Chondrocyte (in vitro differentiated cells): ENCODE measurements around the gene SHROOM1. TPM values are rescaled to one million over a fixed set of nuclear protein-coding genes. Genes with fewer than 3 reads are reported as not detected.

ENCODE experiments used
- DNase-seq: peaks from one replicate; pipeline ENCODE4 v3.0.0; 2021; ENCODE audit warnings: mixed read lengths, low spot score
- H3K27ac Mint-ChIP-seq: one replicate; pipeline ENCODE4 v1.8.0; 2021; ENCODE audit warnings: mild to moderate bottlenecking, moderate library complexity, mixed read lengths; ENCODE audit not compliant: unreplicated experiment
- H3K27me3 Mint-ChIP-seq: 2 replicates; pipeline ENCODE4 v1.8.0; 2021; ENCODE audit warnings: low read depth, mixed read lengths
- H3K36me3 Mint-ChIP-seq: 2 replicates; pipeline ENCODE4 v1.8.0; 2021; ENCODE audit warnings: low read depth, mixed read lengths
- H3K4me1 Mint-ChIP-seq: 2 replicates; pipeline ENCODE4 v1.8.0; 2021; ENCODE audit warnings: low read depth, mild to moderate bottlenecking, mixed read lengths
- H3K4me3 Mint-ChIP-seq: one replicate; pipeline ENCODE4 v1.8.0; 2021; ENCODE audit warnings: mild to moderate bottlenecking, moderate library complexity, mixed read lengths; ENCODE audit not compliant: unreplicated experiment
- H3K9me3 Mint-ChIP-seq: 2 replicates; pipeline ENCODE4 v1.8.0; 2021; ENCODE audit warnings: low read depth, mixed read lengths
- CTCF ChIP-seq: fragments of 200-600 bp; sonication (generic); IDR thresholded peaks from 2 replicates; pipeline ENCODE4 v1.5.0; 2021; ENCODE audit warnings: antibody characterized with exemption, mild to moderate bottlenecking, moderate library complexity
- total RNA-seq: library from RNA; stranded (reverse); gene quantifications from 3 replicates; pipeline ENCODE4 v1.2.1, GENCODE V29; 2021

The SHROOM1 gene
- total RNA-seq, 1 donor from 2014 or later, result 6.5 TPM

DNA sequence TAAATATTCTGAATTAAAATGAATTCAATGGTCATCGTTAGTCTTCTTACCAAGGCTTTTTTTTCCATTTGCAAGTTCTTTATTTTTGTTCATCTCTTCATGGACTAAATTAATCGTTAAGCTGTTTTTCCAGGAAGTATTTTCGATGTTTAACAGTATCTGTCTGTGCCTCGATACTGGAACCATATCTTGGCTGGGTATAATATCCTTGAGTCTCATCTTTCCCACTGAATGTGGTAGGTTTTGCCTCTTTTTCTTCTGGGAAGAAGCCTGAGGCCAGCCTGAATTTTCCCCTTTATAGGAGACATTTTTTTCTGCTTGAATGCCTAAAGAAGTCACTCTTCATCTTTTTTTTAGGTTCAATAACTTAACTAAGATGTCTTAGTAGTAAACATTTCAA lies 49.4 kb downstream of the SHROOM1 start:
- H3K36me3 Mint-ChIP-seq, result no peaks in the 10 kb centered on the region
- no peaks in the 10 kb centered on the region for H3K9me3 Mint-ChIP-seq
- peaks cover 3% of the 10 kb centered on the region for H3K27me3 Mint-ChIP-seq
- DNase-seq, result no peak
- no peak for TF ChIP-seq CTCF
- H3K4me3 Mint-ChIP-seq, result no peak overlapping the region
- peaks cover 28% of the 10 kb centered on the region for H3K4me1 Mint-ChIP-seq
- no peak overlapping the region for H3K27ac Mint-ChIP-seq

DNA sequence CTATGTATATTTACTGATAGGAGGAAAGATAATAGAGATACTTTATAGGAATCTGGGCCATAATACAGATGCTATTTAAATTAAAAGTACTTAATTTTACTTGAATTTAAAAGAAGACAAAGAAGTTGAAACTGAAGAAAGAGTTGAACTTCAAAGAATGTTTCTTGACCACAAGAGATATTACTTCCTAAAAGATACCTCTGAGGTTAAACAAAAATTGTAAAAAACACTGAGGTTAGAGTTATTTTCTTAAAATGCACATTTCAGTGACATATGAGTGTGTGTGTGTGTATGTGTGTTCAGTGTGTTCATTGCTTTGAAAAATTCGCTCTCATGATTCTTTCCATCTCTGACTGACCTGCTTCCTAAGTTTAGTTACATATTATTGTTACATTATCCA lies 49.9 kb downstream of the SHROOM1 start:
- H3K36me3 Mint-ChIP-seq, result no peaks in the 10 kb centered on the region
- no peak for TF ChIP-seq CTCF
- H3K27me3 Mint-ChIP-seq, result peaks cover 3% of the 10 kb centered on the region
- H3K27ac Mint-ChIP-seq, result no peak overlapping the region
- H3K4me3 Mint-ChIP-seq, result no peak overlapping the region
- H3K4me1 Mint-ChIP-seq, result peaks cover 30% of the 10 kb centered on the region
- DNase-seq, result no peak
- no peaks in the 10 kb centered on the region for H3K9me3 Mint-ChIP-seq

GRCh38 chr5:132779961-132780360 lies 50.5 kb downstream of the SHROOM1 start:
- Mint-ChIP-seq H3K36me3 (no peaks in the 10 kb centered on the region), H3K27me3 (peaks cover 3% of the 10 kb centered on the region), H3K4me3 (no peak overlapping the region), H3K27ac (no peak overlapping the region), H3K9me3 (no peaks in the 10 kb centered on the region), H3K4me1 (peaks cover 30% of the 10 kb centered on the region)
- no peak for TF ChIP-seq CTCF
- no peak for DNase-seq

- no peak for DNase-seq
- no peak overlapping the region for H3K27ac Mint-ChIP-seq
- H3K4me1 Mint-ChIP-seq, result peaks cover 40% of the 10 kb centered on the region
- peaks cover 3% of the 10 kb centered on the region for H3K27me3 Mint-ChIP-seq
- H3K9me3 Mint-ChIP-seq, result no peaks in the 10 kb centered on the region
- TF ChIP-seq CTCF, result no peak
- no peaks in the 10 kb centered on the region for H3K36me3 Mint-ChIP-seq
- H3K4me3 Mint-ChIP-seq, result no peak overlapping the region
These were observed 51.6 kb downstream of the SHROOM1 start for GRCh38 chr5:132778856-132779255.

DNA sequence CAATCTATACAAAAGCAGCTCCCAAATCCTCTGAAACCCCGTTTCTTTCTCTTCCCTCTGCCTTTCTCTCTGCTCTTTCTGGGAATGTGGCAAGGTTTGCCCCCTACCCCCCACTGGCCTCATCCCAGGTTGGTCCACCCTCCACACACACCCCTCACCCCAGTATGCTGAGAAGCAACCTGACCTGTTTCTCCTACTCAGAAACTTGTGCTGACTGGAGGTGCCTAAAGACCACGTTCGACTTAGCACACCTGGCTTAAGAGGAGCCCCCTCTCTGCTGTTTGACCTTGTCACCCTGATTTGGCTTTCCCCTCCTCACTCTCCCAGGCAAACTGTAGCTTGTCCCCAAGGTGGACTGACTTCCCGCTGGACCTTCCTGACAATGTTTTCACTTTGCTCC lies 52.3 kb downstream of the SHROOM1 start:
- H3K27ac Mint-ChIP-seq, result no peak overlapping the region
- peaks cover 47% of the 10 kb centered on the region for H3K4me1 Mint-ChIP-seq
- H3K36me3 Mint-ChIP-seq, result no peaks in the 10 kb centered on the region
- no peak for TF ChIP-seq CTCF
- H3K4me3 Mint-ChIP-seq, result peak overlapping the region; percentile 70
- peaks cover 3% of the 10 kb centered on the region for H3K27me3 Mint-ChIP-seq
- no peak for DNase-seq
- H3K9me3 Mint-ChIP-seq, result no peaks in the 10 kb centered on the region
